GM12872 (cell line): ENCODE data around the gene TMEM88.
A peak's percentile ranks its signal among the peaks of the same experiment; 100 is the strongest.

ENCODE experiments used
- CTCF ChIP-seq: IDR thresholded peaks from 3 replicates; pipeline ENCODE4 v1.5.1; 2011; ENCODE audit warnings: low read depth, mild to moderate bottlenecking, low read length, moderate library complexity; ENCODE audit not compliant: insufficient read depth

The TMEM88 gene

GRCh38 chr17:7848739-7849129 is 6.1 kb upstream of the TMEM88 start:
- no peak for TF ChIP-seq CTCF

DNA sequence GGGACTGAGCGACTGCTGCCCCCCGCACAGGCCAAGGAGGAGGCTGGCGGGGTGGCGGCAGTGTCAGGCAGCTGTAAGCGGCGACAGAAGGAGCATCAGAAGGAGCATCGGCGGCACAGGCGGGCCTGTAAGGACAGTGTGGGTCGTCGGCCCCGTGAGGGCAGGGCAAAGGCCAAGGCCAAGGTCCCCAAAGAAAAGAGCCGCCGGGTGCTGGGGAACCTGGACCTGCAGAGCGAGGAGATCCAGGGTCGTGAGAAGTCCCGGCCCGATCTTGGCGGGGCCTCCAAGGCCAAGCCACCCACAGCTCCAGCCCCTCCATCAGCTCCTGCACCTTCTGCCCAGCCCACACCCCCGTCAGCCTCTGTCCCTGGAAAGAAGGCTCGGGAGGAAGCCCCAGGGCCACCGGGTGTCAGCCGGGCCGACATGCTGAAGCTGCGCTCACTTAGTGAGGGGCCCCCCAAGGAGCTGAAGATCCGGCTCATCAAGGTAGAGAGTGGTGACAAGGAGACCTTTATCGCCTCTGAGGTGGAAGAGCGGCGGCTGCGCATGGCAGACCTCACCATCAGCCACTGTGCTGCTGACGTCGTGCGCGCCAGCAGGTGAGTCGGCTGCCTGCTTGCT is 5.6 kb upstream of the TMEM88 start:
- no peak for TF ChIP-seq CTCF

- TF ChIP-seq CTCF, result no peak
These were observed 4.9 kb upstream of the TMEM88 start for GRCh38 chr17:7849751-7850504.

GRCh38 chr17:7850701-7851437 is 4.0 kb upstream of the TMEM88 start:
- no peak for TF ChIP-seq CTCF

DNA sequence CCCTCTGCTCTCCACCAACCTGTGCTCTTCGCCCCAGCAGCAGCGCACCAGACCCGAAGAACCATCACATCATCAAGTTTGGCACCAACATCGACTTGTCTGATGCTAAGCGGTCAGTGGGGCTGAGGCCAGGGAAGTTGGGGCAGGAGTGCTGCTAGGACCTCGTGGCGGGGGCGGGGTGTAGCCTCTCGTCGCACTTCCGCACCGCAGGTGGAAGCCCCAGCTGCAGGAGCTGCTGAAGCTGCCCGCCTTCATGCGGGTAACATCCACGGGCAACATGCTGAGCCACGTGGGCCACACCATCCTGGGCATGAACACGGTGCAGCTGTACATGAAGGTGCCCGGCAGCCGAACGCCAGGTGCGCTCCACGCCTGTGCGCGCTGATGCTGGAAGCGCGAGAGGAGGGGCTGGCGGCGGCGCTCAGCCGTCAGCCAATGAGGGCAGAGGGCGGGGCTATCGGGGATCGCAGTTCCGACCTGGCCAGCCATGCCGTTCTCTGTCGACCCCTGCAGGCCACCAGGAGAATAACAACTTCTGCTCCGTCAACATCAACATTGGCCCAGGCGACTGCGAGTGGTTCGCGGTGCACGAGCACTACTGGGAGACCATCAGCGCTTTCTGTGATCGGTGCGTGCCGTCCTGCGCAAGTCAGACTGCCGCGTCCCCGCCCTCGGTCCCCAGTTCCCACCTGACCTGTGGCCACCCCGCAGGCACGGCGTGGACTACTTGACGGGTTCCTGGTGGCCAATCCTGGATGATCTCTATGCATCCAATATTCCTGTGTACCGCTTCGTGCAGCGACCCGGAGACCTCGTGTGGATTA is 3.2 kb upstream of the TMEM88 start:
- TF ChIP-seq CTCF, result peak; percentile 99

DNA sequence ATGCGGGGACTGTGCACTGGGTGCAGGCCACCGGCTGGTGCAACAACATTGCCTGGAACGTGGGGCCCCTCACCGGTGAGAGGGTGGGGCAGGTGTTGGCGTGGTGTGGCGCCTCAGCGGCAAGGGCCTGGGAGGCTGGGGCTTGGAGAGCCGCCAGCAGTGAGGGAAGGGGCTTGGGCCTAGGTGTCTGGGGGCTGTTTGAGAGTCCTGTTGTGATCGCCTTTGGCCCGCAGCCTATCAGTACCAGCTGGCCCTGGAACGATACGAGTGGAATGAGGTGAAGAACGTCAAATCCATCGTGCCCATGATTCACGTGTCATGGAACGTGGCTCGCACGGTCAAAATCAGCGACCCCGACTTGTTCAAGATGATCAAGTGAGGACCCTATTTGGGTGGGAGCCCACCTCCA is 2.6 kb upstream of the TMEM88 start:
- TF ChIP-seq CTCF, result no peak
